H1 (cell line): ENCODE results near the gene CDKN2B. TPM values are rescaled to one million over a fixed set of nuclear protein-coding genes. Genes with fewer than 3 reads are reported as not detected.

Experiments used
- RAD21 ChIP-seq, 2 experiments: IDR thresholded peaks in 1 of 2; conservative IDR thresholded peaks in 1 of 2; 2 replicates each; pipeline ENCODE4 v1.6.1; 2011; ENCODE audit warnings: low read depth in 2 of 2, low read length in 2 of 2, improper control_type of control experiment in 1 of 2, inconsistent platforms in 1 of 2, mild to moderate bottlenecking in 1 of 2, moderate library complexity in 1 of 2
- TAF7 ChIP-seq: optimal IDR thresholded peaks from 2 replicates; pipeline ENCODE3; 2011; ENCODE audit warnings: low read depth, mild to moderate bottlenecking, inconsistent platforms, low read length, moderate library complexity, borderline replicate concordance
- polyA plus RNA-seq, 7 experiments: library from polyadenylated mRNA; depleted of rRNA in 3 of 7; stranded (reverse) in 5 of 7; unstranded in 2 of 7; fragments of >200 nt in 5 of 7; fragments of 200-250 nt in 2 of 7; gene quantifications; 1 replicate in 5 of 7; 2 replicates in 1 of 7; 4 replicates in 1 of 7; pipeline versions ENCODE4 v1.2.1 to v1.2.3, GENCODE V29; 2011 to 2013; ENCODE audit warnings: missing spikeins in 2 of 7, mixed read lengths in 2 of 7
- total RNA-seq: library from RNA; stranded (reverse); fragmentation: NEBNext Ultra II Directional; extraction: Animal tissue kit (Norgen Biotek cat#: 25700); gene quantifications from 2 replicates; pipeline ENCODE4 v1.2.1, GENCODE V29; 2021

The CDKN2B gene
- total and polyA plus RNA-seq, 2 of the 8 experiments (the other 6 are each of a cell fraction or from before 2014, with no cell fraction given): 0.20 to 0.88 TPM

DNA sequence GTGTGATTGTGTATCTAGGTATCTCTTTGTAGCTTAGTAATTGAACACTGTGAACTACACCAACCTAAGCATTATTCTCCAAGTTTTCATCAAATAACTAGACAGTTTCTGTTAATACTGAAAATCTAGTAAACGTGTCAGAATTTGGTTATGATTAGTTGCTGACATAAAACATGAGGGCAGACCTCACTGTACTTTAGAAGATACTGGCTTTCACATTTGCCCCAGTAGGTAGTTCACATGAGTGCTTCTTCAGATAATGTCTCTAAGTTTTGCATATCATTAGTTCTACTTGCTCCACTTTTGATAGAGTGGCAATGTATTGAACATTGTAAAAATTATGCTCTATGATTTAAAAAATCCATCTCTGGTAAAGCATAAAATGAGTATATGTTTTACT, 7.1 kb downstream of the CDKN2B start (continued):
- TF ChIP-seq RAD21 (IDR thresholded peaks at IDR 0.05 in 1 of 2, conservative IDR thresholded peaks at IDR 0.05 in 1 of 2; ENCODE audit: low read depth in 2 of 2, low read length in 2 of 2): no peak
- TF ChIP-seq TAF7: no peak
